CD4-positive, alpha-beta T cell treated with Interferon gamma for 1 hour (primary cell): ENCODE measurements around the gene LRCH1.
"Not testable (repeated sequence)": the region's sequence is repeated elsewhere in the genome, so short reads cannot be mapped to it uniquely, and the experiment has no call there.

Source experiments
- DNase-seq: peaks from one replicate; pipeline ENCODE4 v3.0.0-alpha.2; 2020

Gene LRCH1

DNA sequence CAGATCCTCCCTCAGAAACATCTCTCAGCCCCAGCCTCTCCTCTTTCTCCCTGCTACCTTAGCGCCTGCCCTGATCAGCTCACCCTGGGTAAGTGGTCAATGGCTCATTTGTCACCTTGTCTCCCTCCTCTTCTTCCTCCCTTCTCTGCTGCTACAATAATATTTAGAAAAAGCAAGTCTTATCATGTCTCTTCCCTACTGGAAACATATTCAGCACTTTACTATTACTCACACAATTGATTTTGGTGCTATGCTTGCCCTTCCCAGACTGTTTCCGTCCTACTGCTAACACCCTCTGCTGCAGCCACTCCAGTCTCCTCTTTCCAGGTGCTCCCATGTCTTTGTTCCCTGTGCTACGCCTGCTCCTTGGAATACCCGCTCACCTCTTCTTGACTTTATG is 208.2 kb downstream of the LRCH1 start:
- DNase-seq: no peak

DNA sequence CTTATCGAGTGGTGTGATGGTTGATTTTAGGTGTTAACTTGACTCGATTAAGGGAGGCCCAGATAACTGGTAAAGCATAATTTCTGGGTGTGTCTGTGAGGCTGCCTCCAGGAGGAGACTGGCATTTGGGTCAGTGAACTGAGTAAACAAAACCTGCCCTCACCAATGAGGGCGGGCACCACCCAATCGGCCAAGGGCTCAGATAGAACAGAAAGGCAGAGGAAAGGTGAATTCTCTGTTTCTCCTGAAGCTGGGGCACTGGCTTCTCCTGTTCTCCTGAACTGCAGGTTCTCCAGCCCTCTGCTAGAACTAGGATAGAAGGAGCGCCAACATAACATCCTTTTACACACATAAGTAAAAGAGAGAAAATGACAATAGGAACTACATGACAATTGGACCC is 208.9 kb downstream of the LRCH1 start:
- DNase-seq: no peak

DNA sequence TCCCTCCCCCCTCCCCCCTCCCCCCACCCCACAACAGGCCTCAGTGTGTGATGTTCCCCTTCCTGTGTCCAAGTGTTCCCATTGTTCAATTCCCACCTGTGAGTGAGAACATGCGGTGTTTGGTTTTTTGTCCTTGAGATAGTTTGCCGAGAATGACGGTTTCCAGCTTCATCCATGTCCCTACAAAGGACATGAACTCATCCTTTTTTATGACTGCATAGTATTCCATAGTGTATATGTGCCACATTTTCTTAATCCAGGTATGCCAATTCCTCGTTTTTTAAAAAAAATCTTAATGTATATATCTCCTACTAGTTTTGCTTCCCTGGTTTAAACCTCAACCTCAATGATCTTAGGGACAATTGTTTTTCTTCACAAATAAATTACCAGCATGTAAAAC is 217.0 kb downstream of the LRCH1 start:
- DNase-seq: not testable (repeated sequence)

DNA sequence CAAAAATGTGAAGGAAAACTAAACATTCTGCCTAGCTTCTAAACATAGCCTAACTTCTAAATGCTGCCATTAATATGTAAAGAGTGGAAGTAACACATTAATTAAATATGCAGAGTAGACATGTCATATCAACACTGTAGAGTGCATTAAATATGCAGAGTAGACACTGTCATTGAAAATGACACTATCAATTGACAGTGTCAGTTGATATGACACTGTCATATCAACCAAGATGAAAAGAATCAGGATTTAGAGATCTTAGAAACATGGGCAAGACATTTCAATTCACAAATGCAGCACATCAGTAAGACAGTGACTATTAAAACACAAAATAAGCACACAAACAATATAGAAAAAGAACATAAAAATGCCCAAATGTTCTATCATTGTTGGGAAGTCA is 218.7 kb downstream of the LRCH1 start:
- no peak for DNase-seq

DNA sequence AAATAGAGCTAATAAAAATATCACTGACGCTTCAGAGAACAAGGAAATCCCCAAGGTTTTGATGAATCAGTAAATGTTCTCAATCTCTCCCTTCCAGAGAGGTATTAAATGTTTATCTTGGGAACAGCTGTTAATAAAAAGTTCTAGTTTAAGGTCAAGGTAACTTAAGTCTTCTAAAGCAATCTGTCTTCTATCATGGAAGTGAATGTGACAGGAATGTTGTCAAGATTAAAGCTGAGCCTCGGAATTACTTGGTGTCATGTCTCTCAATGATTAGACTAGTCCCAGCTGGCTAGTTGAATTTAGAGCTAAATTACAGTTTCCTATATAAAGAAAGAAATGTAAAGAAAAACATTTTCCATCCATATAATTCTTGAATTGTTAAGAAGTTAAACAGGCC is 220.6 kb downstream of the LRCH1 start:
- DNase-seq: no peak

DNA sequence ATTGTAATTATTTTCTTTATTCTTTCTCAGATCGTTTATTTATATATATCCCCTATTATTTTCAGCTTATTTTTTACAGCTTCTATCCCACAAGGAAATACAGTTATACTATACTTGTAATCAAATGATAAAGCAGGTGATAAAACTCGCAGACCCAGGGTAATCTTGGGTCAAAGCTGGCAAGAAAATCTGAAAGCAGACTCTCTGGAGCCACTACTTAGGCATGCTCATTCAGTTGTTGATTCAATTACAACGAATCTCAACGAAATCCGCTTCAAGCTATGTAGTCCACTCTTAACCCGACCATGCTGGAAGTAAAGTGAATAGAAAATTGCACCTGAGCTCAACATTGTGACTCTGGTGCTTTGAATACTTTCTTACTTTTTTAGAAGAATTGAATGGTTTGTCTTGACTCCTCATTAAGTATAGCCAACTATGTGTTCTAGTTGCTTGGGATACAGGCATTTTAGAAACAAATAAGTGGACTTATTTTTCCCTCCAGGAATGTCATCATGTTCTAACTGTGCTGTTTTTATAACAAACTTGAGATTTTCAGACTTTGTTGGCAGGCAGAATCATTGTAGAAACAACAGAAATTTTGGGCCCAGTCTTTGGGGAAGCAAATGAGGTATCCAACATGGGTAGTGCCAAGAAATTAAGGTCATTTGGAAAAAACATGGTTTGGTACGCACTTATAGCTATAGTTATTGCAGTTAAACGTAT is 222.6 kb downstream of the LRCH1 start:
- DNase-seq: no peak

DNA sequence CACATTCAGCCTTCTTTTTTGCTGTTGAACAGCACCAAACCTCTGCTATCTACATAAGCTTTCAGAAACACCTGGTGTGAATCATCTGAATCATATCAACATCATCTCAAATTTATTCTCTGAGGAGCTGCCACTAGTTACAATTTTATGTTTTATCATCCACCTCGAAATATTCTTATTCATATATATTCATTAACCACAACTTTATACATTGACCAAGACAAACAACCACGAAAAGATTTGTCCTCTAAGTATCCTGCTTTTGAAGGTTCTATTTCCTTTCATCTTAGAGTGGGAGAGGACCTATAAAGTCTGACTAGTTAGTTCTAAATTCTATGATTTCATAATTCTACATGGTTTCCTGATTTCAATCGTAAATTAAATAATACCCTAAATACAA is 225.1 kb downstream of the LRCH1 start:
- no peak for DNase-seq

DNA sequence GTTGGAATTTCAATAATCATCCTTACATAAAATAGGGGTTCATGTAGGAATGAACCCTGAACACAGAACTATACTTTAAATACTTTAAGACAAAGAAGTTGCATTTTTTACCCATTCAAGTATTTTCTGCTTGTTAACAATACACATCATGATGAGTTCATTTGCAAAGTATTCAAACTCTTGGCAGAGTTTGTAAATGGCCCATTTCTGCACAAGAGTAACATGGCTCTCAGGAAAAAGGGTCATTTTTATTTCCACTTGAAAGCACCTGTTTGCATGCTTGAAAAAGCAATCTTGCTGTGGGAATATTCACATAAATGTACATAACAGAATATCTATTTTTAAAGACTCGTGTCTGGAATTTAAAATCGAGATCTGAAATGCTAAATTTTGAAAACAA is 225.9 kb downstream of the LRCH1 start:
- DNase-seq: no peak

DNA sequence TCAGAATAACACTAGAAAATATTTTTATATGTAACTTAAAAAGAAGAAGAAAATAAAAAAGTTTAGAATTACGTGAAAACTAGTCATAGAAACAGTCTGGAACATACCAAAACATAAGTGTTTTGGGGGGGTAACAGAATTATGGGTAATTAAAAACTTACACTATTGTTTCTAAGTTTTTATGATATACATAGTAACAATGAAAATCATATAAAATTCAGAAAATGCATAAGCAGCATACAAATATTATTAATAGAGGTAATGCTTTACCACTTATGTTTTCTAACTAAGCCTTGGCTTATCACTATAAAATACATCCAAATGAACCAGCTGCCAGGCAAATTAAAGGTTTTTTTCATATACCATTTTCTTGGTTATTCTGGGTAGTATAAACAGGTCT is 229.1 kb downstream of the LRCH1 start:
- no peak for DNase-seq

DNA sequence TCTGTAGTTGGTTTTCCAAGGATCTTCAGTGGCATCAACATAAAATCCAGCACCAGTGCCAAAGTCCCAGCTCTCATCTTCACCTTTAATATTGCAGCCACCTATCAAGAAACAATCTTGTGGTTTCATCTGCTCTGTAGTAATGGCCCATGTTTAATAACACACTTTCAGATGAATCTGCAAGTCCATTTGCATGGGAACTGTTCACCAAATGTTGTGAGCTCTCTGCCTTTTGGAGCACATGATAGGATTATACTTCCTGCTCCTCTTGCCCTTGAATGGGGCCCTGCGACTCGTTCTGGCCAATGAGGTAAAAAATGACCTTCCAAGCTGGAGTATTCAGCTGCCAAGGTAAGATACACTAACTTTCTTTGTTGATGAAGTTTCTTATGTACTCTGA is 229.7 kb downstream of the LRCH1 start:
- DNase-seq: no peak

DNA sequence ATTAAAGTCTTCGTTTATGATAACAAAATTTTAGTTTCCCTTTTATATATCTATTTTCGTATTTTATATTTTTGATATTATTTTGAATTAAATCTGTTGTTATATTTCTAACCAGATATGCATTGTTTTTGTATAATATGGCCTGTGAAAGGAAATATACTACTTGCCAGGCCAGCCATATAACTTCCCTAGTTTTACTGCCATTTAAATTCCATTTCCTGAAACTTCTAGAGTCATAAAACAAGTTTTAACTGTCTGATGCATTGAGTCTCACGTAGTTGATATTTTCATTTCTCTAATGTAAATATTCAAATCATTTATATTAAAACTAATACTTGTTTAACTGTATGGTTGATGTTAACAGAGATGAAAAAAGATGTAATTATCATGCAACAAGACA is 230.5 kb downstream of the LRCH1 start:
- DNase-seq: no peak

DNA sequence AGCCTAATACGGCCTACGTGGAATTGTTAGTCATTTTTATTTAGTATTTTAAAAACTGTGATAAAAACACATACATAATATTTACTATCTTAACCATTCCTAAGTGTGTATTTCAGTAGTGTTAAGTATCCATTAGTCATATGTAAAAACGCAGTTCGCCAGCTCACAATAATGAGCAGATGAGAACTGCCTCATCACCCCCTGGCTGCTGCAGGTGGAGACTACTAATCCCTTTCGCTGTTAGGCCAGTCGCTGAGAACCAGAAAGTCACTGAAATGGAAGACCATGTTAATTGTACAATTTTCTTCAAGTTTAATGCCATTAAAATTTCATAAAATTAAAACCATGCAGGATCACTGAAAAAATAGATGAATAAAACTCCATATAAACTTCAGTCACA is 242.4 kb downstream of the LRCH1 start:
- no peak for DNase-seq

DNA sequence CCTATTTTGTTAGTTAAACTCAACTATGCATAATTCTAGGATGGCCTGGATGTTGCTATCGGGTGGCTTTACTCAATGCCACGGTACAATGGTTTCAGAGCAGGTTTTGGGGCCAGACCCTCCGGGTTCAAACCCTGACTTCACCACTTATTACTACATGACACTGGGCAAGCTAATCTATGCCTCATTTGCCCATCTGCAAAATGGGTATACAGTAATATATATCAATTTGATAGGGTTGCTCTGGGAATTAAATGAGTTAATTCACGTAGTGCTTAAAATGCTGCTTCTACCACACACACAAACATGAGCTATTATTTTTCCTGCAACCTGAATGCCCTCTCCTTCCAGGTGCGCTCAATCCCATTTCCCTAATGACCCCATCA is 243.2 kb downstream of the LRCH1 start:
- DNase-seq: no peak

DNA sequence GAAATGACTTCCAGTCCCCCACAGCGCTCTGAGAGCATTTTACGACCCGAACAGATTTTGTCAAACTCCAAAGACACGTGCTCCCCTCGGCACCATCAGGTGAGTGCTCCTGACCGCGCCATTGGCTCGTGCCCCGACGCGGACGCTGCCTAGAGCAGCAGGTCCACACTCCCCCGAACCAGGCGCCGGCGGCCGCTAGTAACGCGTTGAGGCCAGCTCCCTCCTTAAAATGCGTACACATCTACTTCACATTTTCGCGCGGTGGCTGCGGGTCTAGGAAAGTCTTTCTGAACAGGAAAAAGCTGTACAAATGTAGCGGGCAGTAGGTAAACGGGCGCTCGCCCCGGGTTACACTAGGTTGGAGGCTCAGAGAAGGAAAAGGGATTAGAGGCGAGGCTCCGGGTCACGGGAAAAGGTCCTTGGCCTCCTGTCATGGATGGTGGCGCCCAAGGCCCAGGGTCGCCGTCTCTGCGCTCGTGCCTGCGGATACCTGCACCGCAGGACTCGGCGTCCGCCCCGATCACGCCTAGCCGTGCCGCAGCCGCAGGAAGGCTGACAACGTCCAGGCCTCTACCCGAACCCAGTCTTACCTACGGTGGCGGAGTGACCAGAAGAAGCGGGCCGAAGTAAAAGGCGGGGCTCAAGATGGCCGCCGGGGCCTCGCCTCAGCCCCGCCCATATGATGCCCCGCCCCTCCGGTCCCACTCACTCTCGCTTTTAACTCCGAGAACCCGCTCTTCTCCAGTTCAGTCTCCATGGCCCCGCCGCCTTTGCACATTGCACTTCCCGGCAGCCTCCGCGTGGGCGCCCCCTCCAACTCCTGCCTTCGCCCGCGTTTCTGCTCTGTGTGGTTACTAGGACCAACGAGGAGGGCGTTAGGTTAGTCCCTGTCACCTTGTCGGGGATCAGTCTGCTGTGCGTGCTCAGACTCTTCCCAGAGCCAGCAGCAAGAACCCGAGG is 243.8 kb downstream of the LRCH1 start, which contains the start of gene ESD:
Gene ESD, minus strand, starts transcription at position 647 of the 960 bp plus-strand sequence. CDS start 5,748 bp downstream, outside the sequence.
- DNase-seq: peak; percentile 86

DNA sequence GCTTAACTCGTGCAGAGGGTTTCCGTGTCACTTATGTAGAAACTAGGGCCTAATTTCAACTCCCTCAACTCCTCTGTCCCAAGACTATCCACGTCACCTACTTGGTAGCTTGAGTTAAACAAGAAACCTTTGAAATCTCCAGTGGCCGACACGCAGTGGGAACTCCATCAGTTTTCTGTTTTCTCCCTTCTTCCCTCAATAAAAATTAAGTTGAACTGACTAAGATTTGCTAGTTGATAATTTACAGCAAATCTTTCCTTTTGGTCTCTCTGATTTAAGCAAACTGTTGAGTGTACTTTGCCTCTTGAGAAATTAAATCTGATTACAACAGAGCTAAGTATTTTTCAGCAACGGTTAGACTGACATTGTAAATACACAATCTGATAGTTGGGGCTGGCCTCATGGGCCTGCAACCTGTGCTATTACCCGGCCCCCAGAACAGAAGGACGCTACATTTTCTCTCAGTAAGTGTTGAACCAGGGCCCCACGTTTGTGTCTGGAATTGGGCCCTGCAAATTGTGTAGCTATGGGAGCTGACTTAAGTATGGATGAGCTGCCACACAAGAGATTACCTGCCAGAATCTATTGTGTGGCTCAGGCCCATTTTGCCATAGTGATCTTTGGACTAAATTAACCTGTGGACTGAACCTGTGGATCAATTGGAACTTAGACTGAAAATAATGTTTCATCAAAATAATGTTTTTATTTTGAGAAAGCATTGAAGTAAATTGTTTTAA is 244.7 kb downstream of the LRCH1 start:
- no peak for DNase-seq

DNA sequence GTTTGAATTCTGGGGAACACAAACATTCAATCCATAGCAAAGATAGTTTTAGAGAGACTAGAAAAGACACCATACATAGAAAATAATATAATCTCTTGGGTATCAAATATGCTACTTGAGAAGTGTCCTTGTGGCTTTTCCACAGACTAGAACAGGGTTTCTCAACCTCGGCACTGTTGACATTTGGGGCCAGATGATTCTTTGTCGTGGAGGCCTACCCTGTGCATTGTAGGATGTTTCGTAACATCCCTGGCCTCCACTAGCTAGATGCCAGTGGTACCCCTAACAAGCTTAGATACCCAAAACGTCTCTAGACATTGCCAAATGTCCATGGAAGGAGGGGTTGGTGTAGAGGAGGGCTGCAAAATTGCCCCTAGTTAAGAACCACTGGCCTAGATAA is 246.2 kb downstream of the LRCH1 start:
- no peak for DNase-seq

DNA sequence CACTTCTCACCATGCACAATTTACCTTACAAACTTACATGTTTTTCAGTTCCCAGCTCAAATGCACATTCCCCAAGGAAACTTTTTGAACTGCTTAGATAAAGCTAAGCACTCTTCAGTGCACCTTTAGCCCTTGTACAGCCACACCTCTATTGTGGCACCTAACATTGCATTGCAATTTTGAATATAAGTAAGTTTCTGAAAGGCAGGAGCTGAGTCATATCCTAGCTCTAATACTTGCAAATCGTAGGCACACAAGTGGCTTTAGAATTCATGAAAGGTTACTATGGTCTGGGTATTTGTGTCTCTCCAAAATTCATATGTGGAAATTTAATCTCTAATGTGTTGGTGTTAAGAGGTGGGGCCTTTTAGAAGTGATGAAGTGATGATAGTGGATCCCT is 248.9 kb downstream of the LRCH1 start:
- DNase-seq: no peak
